GM19025 (cell line): Measurements from ENCODE around the gene NEIL3.

Source experiments
- ATAC-seq: cut with Tn5 transposase; IDR thresholded peaks from one replicate; pipeline ENCODE4 v1.9.1; 2021; ENCODE audit warnings: mild to moderate bottlenecking, low read depth, moderate library complexity; ENCODE audit not compliant: unreplicated experiment

NEIL3 gene, protein sequence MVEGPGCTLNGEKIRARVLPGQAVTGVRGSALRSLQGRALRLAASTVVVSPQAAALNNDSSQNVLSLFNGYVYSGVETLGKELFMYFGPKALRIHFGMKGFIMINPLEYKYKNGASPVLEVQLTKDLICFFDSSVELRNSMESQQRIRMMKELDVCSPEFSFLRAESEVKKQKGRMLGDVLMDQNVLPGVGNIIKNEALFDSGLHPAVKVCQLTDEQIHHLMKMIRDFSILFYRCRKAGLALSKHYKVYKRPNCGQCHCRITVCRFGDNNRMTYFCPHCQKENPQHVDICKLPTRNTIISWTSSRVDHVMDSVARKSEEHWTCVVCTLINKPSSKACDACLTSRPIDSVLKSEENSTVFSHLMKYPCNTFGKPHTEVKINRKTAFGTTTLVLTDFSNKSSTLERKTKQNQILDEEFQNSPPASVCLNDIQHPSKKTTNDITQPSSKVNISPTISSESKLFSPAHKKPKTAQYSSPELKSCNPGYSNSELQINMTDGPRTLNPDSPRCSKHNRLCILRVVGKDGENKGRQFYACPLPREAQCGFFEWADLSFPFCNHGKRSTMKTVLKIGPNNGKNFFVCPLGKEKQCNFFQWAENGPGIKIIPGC

GRCh38 chr4:177309522-177310371 is at the start of gene NEIL3:
Gene NEIL3, plus strand, starts transcription at chr4:177309874. Its CDS starts 80 bp downstream, at chr4:177309954.
- peak; percentile 83 for ATAC-seq

DNA sequence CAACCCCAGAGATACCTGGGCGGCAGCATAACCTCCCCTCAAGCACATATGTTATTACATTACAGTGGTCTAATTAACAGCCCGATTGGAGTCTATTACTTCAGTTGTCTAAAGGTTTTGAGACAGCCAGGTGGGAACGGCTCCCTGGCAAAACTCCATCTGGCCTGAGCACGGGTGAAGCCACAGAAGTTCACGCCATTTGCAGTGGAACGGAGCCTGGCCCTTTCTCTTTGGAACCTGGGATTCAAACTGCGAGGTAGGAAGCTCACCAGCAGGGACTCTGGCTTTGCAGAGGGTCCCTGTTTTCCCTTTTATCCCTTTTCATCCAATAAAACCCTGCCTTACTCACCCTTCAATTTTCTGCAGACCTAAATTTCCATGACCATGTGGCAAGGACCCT is 45.9 kb upstream of the NEIL3 start:
- ATAC-seq, result no peak

GRCh38 chr4:177264788-177265422 is 44.8 kb upstream of the NEIL3 start:
- ATAC-seq, result no peak

GRCh38 chr4:177265729-177266128 is 43.9 kb upstream of the NEIL3 start:
- ATAC-seq, result no peak

DNA sequence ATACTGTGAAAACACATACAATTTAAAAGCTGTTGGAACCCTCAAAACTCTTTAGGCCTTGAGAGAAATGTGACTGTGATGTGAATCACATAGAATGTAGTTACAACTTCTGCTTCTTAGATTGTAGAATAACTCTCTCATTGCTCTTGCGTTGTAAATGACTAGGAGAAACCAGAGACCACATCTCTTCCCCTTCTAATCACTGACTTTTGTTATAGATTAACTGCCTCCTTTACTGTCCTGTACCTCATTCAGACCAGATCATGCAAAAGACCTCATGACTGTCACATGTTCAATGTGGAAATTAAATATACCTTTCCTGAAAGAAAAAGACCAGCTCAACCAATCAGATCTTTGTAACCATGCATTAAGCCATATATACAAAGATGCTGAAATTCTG is 43.2 kb upstream of the NEIL3 start:
- ATAC-seq, result no peak

DNA sequence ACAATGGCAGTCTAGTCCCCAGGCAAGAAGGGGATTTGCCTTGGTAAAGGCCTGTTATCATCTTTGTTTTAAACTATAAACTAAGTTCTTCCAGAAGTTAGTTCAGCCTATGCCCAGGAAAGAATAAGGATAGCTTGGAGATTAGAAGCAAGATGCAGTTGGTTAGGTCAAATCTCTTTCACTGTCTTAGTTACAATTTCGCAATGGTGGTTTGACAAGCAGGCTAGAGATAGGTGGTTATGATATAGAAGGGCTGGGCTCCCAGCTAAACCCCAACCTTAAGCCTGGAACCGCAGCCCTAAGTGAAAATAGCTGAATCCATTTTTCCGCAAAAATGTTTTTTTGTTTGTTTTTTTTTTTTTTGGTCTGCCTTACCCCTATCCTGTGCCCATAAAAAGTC is 41.8 kb upstream of the NEIL3 start:
- ATAC-seq, result no peak

GRCh38 chr4:177271091-177271490 is 38.6 kb upstream of the NEIL3 start:
- no peak for ATAC-seq

GRCh38 chr4:177271915-177272766 is 37.5 kb upstream of the NEIL3 start:
- ATAC-seq, result no peak

GRCh38 chr4:177275999-177276398 is 33.7 kb upstream of the NEIL3 start:
- ATAC-seq, result no peak

GRCh38 chr4:177281351-177281909 is 28.2 kb upstream of the NEIL3 start:
- ATAC-seq, result no peak

DNA sequence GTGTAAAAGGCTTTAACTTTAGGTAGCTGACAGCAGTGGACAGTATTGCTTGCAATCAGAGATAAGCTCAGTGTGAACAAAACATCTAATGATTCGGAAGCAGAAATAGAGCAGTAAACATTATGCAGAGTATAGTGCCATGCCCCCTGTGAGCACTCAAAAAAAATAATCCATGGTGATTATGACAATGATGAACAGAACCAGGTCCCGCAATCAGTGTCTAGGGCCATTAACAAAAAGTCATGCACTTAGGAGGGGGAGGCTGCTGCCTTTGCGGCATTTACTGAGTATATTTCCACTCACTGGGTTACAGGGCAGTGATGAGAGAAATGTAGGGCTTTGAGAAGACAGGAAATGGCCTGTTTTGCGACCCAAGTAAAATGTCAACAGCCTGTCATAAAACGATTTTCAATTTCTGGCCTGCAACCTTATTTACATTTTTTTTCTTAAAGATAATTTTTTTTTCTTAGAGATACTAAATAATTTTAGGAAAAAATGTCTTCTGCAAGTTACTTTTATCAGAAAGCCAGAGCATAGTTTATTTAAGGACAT is 27.3 kb upstream of the NEIL3 start:
- no peak for ATAC-seq

DNA sequence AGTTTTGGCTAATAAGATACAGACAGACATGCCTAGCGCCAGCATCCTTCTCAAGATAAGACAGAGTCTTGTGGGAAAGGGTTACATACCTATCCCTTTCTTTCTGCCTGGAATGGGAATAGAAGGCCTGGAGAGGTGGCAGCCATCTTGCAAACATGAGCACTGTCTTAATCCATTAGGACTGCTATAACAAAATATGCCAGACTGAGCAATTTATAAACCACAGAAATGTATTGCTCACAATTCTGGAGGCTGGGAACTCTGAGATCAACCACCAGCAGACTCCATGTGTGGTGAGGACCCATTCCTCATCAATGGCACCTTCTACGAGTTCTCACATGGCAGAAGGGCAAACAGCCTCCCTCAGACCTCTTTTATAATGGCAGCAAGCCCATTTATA is 26.5 kb upstream of the NEIL3 start:
- ATAC-seq, result no peak

- ATAC-seq, result no peak
These were observed 23.7 kb upstream of the NEIL3 start for GRCh38 chr4:177285953-177286352.

DNA sequence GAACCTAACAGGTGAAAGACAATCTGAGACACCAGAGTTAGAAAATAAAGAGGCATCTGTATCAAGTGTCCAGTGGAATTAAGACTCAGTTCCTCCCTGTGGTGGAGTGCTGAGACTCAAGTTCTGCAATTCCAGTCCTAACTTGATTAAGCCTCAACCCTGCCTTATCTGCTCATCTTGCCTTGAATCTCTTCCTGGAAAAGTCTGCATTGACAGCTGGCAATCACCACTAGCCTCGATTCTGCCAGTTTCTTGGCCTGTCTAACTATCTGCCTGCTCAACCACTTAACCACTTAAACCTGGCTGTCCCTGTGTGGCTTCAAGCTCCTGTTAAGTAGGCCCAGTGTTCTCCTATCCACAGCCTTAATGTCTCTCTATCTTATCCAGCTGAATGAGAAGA is 22.4 kb upstream of the NEIL3 start:
- ATAC-seq, result no peak

DNA sequence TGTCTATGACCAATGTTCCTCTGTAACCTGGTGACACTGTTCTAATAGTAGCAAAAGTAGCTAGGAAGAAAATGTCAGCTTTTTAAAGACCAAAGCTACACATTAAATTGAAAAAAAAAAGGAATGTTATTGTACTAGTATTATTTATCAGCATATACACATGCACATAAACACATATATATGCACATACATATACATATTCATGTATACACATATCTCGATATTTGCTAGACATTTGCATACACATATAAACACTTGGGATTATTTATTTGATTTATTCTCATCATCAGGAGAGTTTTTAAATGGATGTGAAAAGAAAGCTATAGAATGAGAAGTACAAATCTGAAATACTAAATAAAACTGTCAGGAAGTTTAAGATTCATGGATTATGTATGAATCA is 21.3 kb upstream of the NEIL3 start:
- ATAC-seq, result no peak

- no peak for ATAC-seq
These were observed 18.9 kb upstream of the NEIL3 start for GRCh38 chr4:177290780-177291179.

GRCh38 chr4:177292171-177292570 is 17.5 kb upstream of the NEIL3 start:
- no peak for ATAC-seq

DNA sequence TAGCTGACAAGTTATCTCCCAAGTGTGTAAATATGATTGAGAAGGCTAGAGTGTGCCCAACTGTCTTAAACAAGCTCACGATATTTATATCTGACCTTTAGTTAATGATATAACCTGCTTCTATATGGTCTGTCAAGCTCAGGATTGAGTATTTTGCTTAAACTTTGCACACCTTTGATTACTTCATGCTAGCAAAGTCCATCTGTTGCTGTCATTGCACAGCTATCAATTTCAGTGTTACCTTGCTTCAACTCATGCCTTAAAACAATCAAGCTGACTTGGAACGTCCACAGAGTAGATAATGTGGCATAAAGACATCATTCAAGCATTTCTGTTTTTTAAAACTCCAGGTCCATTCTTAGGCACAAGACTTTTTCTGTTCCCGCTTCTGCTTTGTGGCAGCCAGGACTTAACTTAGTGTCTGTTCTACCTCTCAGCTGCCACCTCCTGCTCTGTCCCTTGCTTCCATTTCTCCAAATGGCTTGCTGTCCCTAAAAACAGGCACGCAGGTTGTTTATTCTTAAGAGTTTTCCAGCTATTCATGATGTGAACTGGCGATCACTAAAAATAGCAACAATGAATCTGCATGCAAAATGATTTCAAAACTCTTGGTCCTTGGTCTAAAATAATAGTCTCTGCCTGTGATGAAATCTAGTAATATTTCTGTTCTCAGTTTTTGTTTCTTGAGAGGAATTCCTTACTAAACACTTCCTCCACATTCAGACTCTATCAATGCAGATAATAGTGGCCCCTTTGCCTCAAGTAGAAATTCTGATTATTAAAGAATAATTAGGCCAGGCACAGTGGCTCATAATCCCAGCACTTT is 16.3 kb upstream of the NEIL3 start:
- ATAC-seq, result no peak
